NCI-H2227 (cell line): ENCODE data around the gene SMYD3.
"Not testable (repeated sequence)": the region's sequence is repeated elsewhere in the genome, so short reads cannot be mapped to it uniquely, and the experiment has no call there.

Experiments used
- DNase-seq: peaks from one replicate; lab custom pipeline; 2025; ENCODE audit not compliant: unreplicated experiment; lab: John Stamatoyannopoulos, UW

Gene SMYD3

DNA sequence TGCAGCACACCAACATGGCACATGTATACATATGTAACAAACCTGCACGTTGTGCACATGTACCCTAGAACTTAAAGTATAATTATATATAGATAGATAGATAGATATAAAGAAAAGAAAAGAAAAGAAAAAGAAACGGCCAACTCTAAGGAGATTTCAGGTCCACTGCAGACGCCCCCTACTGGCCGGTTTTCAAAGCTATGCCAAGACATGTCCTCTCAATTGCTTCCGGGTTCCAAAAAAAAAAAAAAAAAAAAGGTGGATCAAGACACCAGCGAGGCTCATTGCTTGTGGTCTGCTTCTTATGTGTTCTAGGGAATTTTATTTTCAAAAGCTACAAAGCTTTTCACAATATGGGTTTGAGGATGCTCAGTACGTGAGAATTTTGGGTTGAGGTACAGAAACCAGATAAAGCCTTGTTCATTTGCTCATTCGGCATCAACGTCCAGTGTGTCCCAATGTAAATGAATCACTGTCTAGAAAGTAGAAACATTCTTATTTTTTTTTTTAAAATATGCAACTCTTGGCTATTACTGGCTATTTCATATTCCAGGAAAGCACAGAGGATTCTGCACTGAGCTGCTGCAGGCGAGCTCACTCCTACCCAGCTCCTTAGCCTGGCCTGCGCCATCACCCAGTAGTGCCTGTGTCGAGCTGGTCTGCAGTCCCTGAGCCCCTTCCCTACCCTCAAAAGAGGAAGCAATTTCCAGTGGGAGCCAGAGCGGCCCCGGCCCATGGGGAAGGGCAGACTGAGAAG is 709.3 kb downstream of the SMYD3 start:
- DNase-seq = no peak

DNA sequence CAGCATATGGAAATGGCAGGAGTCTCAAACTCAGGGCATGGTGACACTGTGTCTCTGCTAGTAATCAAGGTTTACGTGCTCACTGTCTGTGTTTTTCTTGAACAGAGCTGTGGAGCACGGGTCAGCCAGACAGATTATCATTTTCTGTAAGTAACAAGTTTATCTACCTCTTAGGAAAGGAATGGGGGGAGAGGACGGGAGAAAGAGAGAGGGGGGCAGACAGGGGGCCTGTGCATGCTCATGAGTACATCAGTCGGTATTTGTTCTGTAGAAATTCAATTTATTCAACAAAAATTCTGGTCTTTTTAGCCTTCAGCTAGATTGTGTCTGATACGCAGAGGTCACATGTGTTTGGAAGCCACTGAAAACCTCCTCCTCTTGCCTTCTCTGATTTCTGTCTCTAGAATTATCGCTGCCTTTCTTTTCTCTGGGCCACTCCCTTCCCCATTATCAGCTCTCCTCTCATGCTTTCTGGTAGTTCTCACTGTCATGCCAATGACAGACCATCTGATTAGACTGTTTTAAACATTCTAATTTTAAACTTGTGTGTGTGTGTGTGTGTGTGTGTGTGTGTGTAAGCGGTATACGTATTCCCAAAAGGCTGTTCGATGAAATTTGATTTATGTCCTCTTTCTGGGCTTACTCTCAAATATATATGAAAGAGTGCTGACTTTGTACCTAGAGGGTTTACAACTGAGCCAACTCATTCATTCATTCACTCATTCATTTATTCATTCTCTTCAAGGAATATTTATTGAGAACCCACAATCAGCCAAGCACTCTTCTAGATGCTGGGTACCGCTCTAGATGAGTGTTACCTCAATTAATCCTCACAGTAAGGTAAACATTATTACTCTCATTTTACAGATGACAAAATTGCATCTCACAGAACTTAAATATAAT is 715.4 kb downstream of the SMYD3 start:
- peak; percentile 55 for DNase-seq

DNA sequence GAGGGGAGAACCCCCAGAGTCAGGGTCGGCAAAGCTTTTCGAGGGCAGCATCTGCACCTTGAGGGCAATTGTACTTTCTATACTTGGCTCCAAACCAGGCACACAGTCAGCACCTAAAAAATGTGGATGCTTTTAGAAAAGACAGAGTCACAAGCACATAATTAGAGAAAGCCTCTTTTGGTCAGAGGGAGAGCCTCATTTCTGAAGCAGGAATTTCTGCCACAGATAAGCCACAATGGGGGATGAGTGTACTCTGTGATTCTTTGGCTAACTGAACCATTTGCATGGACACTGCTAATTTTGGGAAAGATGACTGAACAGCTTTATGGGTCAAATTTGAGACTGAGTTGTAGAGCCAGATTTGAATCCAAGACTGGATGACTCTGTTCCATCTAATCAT is 716.6 kb downstream of the SMYD3 start:
- DNase-seq = no peak

DNA sequence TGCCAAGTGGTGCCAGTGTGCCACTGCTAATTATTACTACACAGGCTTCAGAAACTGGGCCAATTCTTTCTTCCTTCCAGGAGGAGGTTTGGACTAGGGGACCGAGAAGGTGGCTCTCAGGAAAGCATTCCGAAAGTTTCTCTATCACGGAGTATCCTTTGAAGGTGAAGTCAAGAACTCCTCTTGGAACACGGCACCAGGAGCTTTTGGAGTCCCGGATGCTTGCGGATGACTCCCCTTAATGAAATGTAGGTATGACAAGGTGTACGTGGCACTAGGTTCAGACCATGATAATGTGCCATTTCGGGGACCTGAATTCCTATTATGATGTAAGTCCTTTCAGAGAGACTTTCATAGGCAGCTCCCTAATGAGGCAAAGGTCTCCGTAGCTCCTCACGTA is 718.2 kb downstream of the SMYD3 start:
- DNase-seq = no peak

DNA sequence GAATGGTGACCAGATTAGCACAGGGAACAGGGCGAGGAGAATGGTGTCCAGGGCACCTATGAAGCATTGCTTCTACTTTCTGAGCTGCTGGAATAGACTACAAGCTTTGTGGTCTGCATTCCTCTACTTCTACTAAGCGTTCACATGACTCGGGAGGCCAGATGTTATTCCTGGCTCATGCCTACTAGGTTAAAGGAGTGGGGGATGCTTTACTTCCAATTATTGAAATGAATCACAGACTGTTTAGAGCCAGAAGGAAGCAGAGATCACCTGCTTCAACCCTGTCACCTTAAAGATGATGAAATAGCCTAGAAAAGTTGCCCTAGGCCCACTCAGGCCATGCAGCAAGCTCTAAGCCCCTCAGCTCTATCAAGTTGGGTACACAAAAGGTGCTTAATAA is 718.8 kb downstream of the SMYD3 start:
- no peak for DNase-seq

DNA sequence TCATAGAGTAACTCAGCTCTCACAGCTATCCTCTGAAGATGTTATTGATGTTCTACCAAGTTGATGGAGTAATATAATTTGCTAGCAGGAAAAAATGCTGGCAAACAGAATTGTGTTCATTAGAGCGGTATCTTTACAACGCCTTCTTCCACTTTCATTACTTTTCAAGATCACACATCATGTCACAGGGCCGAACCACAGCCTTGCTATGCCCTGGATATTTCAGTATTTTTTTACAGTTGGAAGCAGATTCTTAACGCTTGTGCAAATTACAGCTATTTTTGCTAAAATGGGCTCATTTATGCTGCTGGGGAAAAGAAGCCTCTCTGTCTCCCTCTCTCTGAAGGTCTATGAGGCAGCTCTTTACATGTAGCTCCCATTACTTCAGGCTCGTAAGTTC is 720.1 kb downstream of the SMYD3 start:
- DNase-seq = peak; percentile 15

DNA sequence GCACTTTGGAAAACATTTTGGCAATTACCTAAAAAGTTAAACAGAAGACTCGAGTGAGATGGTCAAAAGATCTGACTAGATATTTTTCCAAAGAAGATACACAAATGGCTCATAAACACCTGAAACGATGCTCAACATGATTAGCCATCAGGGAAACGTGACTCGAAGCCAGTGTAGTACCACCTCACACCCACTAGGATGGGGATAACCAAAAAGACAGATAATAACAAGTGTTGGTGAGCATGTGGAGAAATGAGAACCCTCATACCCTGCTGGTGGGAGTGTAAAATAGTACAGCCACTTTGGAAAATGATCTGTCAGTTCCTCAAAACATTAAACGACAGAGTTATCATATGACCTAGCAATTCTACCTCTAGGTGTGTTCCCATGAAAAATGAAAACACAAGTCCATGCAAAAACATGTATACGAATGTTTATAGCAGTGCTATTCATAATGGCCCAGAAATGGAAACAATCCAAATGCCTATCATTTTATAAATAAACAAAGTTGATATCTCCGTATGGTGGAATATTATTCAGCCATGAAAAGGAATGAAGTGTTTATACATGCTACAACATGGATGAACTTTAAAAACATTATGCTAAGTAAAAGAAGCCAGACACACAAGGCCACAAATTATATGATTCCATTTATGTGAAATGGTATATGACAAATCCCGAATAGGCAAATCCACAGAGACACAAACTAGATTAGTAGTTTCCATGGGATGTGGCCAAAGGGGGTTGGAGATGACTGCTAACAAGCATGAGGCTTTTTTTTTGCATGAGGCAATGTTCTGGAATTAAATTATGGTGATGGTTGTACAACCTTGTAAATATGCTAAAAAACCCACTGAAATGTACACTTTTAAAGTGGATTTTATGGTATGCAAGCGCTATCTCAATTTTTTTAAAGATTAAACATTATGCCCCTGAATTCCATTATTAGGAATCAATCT is 727.0 kb downstream of the SMYD3 start:
- no peak for DNase-seq

DNA sequence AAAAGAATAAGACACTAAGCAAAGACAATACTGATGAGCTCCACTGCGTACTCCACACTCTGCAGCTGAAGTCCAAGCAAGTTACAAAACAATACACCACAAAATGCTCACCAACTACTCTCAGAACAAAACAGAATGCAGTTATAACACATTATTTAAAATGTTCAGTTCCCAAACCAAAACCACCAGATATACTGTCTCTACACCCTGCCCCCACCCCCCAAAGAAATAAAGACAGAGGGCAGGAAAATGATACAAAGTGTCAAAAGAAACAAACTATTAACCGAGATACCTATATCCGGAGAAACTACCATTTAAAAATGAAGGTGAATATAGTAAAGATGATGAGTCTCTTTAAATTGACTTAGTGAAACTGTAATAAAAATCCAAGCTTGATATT is 729.3 kb downstream of the SMYD3 start:
- DNase-seq = no peak

DNA sequence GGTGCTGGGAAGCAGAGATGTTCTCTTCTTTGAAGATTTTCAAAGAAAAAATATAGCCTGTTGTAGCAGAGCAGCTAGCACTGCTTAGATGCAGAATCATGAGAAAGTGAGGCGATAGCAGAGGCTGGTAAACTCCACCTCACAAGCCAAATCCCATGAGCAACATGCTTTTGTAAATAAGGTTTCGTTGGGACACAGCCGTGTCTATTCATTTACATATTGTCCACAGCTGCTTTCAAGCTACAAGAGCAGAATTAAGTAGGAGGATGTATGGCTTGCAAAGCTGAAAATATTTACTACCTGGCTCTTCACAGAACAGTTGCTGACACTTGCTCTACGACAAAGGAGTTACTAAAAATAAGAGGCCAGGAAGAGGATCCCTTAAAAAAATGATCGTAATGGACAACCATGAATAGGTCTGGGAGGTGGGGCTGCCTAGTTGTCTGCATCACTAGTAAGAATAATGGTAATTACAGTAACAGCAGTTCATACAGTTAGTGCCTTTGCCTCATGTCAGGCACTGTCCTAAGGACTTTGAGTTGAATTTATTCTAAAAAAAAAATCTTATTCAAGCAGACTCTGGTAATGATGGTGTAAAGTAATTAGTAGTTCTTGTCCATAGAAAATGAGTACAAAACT is 730.3 kb downstream of the SMYD3 start:
- DNase-seq = no peak

DNA sequence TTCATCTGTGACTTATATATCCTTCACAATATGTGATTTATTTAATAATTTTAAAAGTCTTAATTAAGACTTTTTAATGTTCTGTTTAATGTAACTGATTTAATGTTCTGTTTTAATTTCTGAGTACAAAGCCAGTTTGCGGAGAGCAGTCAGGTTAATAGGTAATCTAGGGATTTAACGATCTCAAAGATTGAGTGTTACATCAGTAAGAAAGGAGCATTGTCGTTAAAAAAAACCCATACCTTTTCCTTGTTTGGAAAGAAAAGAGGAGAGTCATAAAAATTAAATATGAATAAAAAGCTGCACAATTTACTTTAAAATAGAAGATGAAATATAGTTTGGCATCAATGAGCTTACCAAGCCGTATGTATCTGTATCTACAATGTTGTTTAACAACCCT is 730.9 kb downstream of the SMYD3 start:
- no peak for DNase-seq

DNA sequence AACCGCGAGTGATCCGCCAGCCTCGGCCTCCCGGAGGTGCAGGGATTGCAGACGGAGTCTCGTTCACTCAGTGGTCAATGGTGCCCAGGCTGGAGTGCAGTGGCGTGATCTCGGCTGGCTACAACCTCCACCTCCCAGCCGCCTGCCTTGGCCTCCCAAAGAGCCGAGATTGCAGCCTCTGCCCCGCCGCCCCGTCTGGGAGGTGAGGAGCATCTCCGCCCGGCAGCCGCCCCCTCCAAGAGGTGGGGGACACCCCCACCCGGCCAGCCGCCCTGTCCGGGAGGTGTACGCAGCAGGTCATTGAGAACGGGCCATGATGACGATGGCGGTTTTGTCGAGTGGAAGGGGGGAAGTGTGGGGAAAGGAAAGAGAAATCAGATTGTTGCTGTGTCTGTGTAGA is 732.1 kb downstream of the SMYD3 start:
- DNase-seq = not testable (repeated sequence)

DNA sequence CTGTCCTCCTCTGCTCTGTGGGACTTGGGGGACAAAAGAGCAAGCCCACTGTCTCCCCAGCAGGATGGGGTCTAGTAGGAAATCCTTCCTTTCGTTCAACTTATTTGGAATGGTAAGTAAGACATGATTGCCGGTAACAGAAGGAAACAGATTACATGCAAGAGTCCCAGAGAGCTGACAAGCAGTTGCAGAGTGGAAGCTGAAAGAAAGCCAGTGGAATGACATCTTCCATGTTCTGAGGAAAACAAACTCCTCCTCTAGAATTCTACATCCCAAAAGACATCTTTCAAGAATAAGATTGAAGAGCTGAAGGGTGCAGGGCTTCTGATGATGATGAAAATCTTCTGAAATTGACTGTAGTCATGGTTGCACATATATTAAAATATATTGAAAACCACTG is 732.9 kb downstream of the SMYD3 start:
- no peak for DNase-seq

DNA sequence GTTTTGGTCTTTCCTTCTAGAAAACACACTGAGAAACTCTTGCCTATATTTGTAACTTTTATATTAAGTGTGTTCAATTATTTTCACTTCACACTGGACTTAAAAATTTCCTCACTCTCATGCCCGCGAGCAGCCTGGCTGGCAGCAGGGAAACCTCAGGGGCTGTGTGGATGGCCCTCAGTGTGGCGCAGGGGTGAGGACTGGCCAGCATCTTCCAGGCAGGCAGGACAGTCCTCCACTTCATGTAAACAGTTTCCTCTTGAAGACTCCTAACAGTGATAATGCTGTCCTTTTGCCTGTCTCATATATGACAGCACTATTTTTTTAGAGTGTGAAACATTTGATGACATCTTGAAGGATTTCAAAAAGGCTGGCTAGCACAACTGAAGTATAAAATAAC is 733.7 kb downstream of the SMYD3 start:
- no peak for DNase-seq

DNA sequence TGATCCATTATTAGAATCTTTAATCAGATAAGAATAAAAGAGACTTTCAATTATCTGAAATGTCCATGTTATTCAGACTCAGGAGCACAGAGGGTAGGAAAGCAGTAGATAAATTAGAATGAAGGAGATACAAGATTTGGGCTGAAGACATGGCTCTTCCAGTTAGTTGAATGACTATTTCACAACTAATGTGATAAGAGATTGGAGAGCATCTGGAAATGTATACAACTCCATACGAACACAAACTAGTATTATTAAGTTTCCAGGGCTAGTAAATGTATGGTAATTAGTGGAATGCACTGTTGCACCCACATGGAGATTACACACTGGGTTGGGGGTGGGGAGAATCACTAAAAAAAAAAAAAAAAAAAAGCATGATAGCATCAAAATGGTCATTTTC is 734.3 kb downstream of the SMYD3 start:
- DNase-seq = no peak

DNA sequence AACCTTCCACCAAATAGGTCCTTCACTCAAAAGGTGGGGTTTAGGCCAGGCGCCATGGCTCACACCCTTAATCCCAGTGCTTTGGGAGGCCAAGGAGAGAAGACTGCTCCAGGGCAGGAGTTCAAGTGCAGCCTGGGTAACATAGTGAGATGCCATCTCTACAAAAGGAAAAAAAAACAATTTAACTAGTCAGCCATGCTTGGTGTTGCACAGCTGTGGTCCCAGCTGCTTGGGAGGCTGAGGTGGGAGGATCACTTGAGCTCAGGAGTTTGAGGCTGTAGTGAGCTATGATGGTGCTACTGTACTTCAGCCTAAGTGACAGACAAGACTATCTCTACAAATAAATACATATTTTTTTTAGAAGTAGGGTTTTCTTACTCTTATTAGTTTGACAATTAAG is 734.8 kb downstream of the SMYD3 start:
- no peak for DNase-seq

DNA sequence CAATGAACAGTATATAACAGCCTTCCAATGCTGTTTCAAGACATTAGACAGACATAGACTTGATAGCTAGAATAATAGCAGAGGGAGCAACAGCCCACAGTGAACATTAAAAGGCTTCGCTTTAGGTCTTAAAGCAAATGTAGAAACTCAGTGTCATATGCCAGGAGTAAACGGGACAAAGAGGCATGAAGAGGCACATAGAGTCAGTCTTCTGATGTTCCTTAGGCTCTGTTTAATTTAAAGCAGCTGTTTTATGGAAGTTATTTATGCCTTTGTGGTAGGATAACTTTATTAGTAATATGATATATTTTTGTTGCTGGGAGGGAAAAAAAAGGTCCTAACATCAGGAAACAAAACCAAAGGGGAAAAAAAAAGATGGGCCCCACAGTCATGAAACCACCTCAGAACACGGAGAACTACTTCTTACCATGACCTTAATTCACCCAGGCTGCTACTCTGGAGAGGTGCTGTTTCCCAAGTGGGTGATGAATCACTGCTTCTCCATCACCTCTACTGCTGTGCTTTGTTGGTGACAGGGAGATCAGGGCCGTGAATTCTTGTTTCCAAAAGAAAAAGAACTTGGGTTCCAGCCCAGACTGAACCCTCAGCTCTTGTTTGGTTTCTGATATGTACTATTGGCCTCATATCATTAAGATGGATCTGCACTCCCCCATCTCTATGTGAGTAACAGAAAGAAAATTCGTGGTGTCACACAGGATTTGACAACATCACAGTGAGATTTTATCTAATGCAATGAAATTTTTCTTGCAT is 735.4 kb downstream of the SMYD3 start:
- no peak for DNase-seq

DNA sequence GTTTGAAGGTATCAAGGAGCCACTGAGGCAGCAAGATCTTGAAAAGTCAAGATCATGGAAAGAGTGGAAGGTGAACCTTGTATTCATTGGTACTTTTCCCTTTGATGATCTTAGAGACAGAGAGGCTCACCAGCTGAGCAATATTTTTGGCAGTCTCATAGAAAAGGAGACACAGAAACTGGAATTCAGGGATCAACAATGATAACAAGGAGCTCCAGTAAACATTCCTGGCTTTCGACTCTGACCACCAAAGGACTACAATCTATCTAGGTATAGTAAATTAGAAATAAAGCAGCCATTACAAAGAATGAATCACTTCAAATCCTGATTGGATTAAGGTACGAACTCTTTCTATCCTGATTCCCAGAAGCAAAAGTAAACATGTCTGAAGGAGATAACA is 736.9 kb downstream of the SMYD3 start:
- DNase-seq = no peak

DNA sequence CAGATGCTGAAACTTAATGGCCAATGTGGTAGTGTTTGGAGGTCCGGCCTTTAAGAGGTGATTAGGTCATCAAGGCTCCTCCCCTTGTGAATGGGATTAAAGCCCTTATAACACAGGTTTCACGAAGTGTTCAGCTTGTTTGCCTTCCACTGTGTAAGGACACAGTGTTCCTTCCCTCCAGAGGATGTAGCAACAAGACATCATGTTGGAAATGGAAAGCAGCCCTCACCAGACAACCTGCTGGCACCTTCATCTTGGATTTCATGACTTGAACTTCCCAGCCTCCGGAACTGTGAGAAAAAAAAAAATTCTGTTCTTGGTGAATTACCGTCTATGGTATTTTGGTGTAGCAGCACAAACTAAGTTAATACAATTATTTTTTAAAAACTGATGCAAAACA is 738.5 kb downstream of the SMYD3 start:
- no peak for DNase-seq

DNA sequence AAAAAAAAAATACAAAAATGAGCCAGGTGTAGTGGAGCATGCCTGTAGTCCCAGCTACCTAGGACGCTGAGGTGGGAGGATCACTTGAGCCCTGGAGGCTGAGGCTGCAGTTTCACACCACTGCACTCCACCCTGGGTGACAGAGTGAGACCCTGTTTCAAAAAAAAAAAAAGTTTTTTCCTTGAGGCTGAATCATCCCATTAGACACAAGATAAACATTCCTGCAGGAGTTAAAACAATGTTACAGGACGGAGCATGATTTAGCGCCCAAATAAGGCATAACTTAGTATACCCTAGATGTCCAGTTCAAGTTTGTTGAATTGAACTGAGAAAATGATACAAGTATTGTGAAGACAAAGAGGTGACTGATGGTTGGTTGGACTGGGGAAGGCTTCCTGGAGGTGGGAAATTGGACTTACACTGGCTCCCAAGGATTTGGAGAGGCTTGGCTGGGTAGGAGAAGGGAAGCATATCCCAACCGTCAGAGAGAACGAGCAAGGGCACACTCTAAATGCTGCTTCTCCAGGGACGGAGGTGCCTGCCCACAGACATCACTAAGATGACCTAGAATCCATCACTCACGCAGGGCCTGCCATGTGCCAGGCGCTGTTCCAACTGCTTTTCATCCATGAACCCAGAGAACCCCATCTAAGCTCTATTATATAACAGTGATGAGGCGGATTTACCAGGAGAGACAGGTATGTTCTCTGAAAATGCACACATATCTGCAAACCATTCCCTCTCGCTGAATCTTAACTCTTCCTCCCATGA is 741.7 kb downstream of the SMYD3 start:
- DNase-seq = no peak
